GM12875 (cell line): ENCODE results near the gene MTMR10.

Experiments used
- H3K4me3 ChIP-seq: one replicate; pipeline ENCODE4 v1.5.1; 2011; ENCODE audit warnings: low read depth, low read length, control low read depth
- CTCF ChIP-seq: IDR thresholded peaks from 2 replicates; pipeline ENCODE4 v1.5.1; 2011; ENCODE audit warnings: low read depth, mild to moderate bottlenecking, control low read depth, inconsistent platforms, low read length, moderate library complexity, borderline replicate concordance; ENCODE audit not compliant: insufficient read depth

MTMR10 gene

GRCh38 chr15:30979457-30979856, 12.0 kb downstream of the MTMR10 start:
- TF ChIP-seq CTCF, result no peak

DNA sequence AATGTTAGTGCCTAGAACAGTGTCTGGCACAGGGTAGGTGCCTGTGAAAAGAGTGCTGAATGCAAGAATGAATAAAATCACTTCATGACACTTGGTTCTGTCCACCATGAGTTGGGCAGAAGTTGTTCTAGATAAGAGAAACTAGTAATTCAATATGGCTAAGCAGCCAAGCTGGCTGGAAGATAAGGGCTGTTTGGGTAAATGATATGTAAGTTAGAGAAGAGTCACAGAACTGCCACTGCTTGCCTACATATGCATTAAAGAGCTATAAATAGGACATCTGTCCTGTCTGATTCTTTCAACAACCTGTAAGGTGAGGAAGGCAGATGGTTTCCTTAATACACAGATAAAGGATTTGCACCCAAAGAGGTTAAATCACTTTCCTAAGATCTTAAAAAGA, 13.1 kb downstream of the MTMR10 start:
- no peak overlapping the region for H3K4me3 ChIP-seq
- no peak for TF ChIP-seq CTCF

More at GRCh38 chr15:30979457-30979856, 12.0 kb downstream of the MTMR10 start:
- H3K4me3 ChIP-seq, result no peak overlapping the region

DNA sequence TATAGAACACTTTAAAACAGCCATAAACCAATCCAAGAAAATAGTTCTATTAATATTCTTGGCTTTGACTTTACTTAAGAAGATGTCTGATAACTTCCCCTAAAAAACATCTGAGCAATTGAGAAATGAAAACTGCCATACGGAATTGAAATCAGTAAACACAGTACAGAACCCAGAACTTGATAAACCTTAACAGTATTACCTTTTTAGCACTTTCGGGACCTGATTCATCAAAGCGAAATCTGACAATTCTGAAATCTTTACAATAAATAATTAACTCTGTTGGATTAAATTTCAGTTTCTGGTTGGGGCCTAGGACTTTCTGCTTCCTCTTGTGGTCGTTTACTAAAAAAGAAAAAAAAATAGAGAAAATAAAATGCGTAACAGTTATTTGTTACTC, 17.3 kb downstream of the MTMR10 start:
- TF ChIP-seq CTCF, result no peak
- H3K4me3 ChIP-seq, result no peak overlapping the region

GRCh38 chr15:30973379-30973778, 18.0 kb downstream of the MTMR10 start:
- H3K4me3 ChIP-seq, result no peak overlapping the region
- TF ChIP-seq CTCF, result no peak

DNA sequence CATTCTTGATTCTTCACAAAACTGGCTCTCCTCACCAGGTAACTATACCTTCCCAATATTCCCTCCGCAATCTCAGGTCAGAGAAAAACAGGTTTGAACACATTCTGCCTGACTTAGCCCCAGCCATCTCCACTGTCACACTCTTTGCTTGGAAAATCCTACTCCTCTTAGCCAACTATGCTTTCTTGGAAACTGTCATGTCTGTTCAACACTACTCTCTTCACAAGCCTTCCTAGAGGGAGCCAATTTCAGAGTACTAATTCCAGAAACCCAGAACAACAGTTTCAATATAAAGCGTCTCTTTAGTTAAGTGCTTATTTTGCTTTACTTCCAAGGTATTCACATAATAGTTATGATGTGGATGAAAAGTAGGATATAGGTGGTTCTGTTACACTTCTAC, 21.7 kb downstream of the MTMR10 start:
- TF ChIP-seq CTCF, result no peak
- no peak overlapping the region for H3K4me3 ChIP-seq

GRCh38 chr15:30963681-30964080, 27.7 kb downstream of the MTMR10 start:
- TF ChIP-seq CTCF, result no peak
- H3K4me3 ChIP-seq, result no peak overlapping the region

GRCh38 chr15:30962659-30963058, 28.8 kb downstream of the MTMR10 start:
- no peak for TF ChIP-seq CTCF
- H3K4me3 ChIP-seq, result no peak overlapping the region
